CD4-positive, CD25-positive, alpha-beta regulatory T cell (primary cell): Measurements from ENCODE around the gene NEURL2. TPM values are rescaled to one million over a fixed set of nuclear protein-coding genes. Genes with fewer than 3 reads are reported as not detected.

Source experiments
- ATAC-seq, 2 donors: fragments of 150-1000 bp; cut with Tn5 transposase; one replicate each; pipeline ENCODE4 v1.10.0; 2021; ENCODE audit warnings: low read depth in 2 of 2, moderate number of reproducible peaks in 2 of 2, moderate library complexity in 1 of 2
- DNase-seq, 3 donors: peaks; one replicate each; pipeline versions ENCODE4 v3.0.0 to v3.0.0-alpha.2; 2012 to 2022; ENCODE audit warnings: mixed read lengths in 1 of 3
- H3K27ac ChIP-seq: one replicate; pipeline ENCODE4 v1.7.0; 2013; ENCODE audit warnings: mild to moderate bottlenecking, low read length; ENCODE audit not compliant: insufficient read depth, poor library complexity, severe bottlenecking
- H3K27me3 ChIP-seq: one replicate; pipeline ENCODE4 v1.7.0; 2013; ENCODE audit warnings: low read length; ENCODE audit not compliant: control insufficient read depth, insufficient read depth
- H3K36me3 ChIP-seq: one replicate; pipeline ENCODE4 v1.7.0; 2013; ENCODE audit warnings: mild to moderate bottlenecking, low read length, moderate library complexity; ENCODE audit not compliant: control insufficient read depth, insufficient read depth
- H3K4me1 ChIP-seq: 2 replicates; pipeline ENCODE4 v1.7.0; 2013; ENCODE audit warnings: mild to moderate bottlenecking, low read length; ENCODE audit not compliant: insufficient read depth, control insufficient read depth, poor library complexity, severe bottlenecking
- H3K4me3 ChIP-seq: one replicate; pipeline ENCODE4 v1.7.0; 2013; ENCODE audit warnings: low read depth, mild to moderate bottlenecking, low read length, moderate library complexity
- H3K9me3 ChIP-seq, 2 experiments: 1 replicate in 1 of 2; 2 replicates in 1 of 2; pipeline ENCODE4 v1.7.0; 2013; ENCODE audit warnings: low read length in 2 of 2, mild to moderate bottlenecking in 1 of 2, moderate library complexity in 1 of 2; ENCODE audit not compliant: control insufficient read depth in 2 of 2
- H3K27ac Mint-ChIP-seq, 3 donors: one replicate each; pipeline ENCODE4 v1.8.0; 2020 to 2022; ENCODE audit warnings: mild to moderate bottlenecking in 3 of 3, mixed read lengths in 3 of 3, moderate library complexity in 2 of 3
- H3K27me3 Mint-ChIP-seq: one replicate; pipeline ENCODE4 v1.8.0; 2022; ENCODE audit warnings: mild to moderate bottlenecking, mixed read lengths
- H3K36me3 Mint-ChIP-seq: one replicate; pipeline ENCODE4 v1.8.0; 2020; ENCODE audit warnings: mixed read lengths
- H3K4me1 Mint-ChIP-seq, 4 donors: one replicate each; pipeline ENCODE4 v1.8.0; 2020 to 2022; ENCODE audit warnings: mixed read lengths in 4 of 4, mild to moderate bottlenecking in 1 of 4
- H3K4me3 Mint-ChIP-seq, 4 donors: one replicate each; pipeline ENCODE4 v1.8.0; 2020 to 2022; ENCODE audit warnings: mild to moderate bottlenecking in 4 of 4, mixed read lengths in 4 of 4, moderate library complexity in 3 of 4
- H3K9me3 Mint-ChIP-seq, 7 donors: one replicate each; pipeline ENCODE4 v1.8.0; 2020 to 2022; ENCODE audit warnings: mixed read lengths in 7 of 7, mild to moderate bottlenecking in 3 of 7, moderate library complexity in 2 of 7
- polyA plus RNA-seq, 4 donors: library from polyadenylated mRNA; unstranded; fragments of 300-500 nt; fragmentation: Illumina TruSeq; gene quantifications; one replicate each; pipeline ENCODE4 v1.2.3, GENCODE V29; 2021
- total RNA-seq: library from RNA; stranded (reverse); gene quantifications from one replicate; pipeline ENCODE4 v1.2.3, GENCODE V29; 2022

The NEURL2 gene
- total and polyA plus RNA-seq, 5 donors from 2014 or later = 0.76 to 3.0 (median 2.4) TPM

DNA sequence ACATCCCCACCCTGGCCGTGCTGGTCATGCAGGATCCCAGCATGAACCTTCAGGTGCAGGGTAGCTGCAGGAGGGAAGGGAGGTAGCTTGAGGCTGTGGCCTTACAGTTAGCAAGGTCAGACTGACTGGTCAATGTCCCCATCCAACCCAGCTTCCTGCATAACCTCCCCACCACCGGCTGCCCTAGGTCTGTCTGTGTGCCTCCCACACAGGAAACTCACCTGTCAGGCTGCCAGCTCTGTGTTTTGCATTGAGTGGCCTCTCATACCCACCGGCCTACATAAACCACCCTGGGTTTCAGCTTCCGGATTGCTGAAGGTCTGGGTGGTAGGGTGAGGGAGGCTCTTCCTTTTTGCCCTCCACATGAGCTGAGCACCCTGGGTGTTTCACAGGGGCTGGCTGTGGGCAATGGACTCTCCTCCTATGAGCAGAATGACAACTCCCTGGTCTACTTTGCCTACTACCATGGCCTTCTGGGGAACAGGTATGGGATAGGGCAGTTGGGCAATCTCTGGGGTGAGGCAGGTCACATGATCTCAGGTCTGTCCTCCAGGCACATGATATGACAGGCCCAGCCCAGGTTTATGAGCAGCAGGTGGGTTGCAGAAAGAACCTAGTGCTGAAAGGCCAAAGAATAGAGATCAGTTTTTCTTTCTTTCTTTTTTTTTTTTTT is 2.0 kb upstream of the NEURL2 start:
- Histone ChIP-seq H3K27ac (peak overlapping the region; percentile 9), H3K4me1 (peaks cover 35% of the 10 kb centered on the region), H3K36me3 (peaks cover 27% of the 10 kb centered on the region), H3K27me3 (no peaks in the 10 kb centered on the region), H3K9me3 (no peaks in the 10 kb centered on the region), H3K4me3 (peak overlapping the region; percentile 73)
- H3K4me1 Mint-ChIP-seq = peaks cover 15 to 51% (median 25%) of the 10 kb centered on the region in 4 donors
- H3K9me3 Mint-ChIP-seq = no peaks in the 10 kb centered on the region
- DNase-seq (peak in 1 of 3 donors; percentile 67), ATAC-seq (peak; percentile 33 to 35)
- H3K4me3 Mint-ChIP-seq = peak overlapping the region; percentile 93 to 94 (median 94)
- H3K36me3 Mint-ChIP-seq = peaks cover 18% of the 10 kb centered on the region
- peak overlapping the region; percentile 80 to 95 (median 89) for H3K27ac Mint-ChIP-seq
- H3K27me3 Mint-ChIP-seq = no peaks in the 10 kb centered on the region

DNA sequence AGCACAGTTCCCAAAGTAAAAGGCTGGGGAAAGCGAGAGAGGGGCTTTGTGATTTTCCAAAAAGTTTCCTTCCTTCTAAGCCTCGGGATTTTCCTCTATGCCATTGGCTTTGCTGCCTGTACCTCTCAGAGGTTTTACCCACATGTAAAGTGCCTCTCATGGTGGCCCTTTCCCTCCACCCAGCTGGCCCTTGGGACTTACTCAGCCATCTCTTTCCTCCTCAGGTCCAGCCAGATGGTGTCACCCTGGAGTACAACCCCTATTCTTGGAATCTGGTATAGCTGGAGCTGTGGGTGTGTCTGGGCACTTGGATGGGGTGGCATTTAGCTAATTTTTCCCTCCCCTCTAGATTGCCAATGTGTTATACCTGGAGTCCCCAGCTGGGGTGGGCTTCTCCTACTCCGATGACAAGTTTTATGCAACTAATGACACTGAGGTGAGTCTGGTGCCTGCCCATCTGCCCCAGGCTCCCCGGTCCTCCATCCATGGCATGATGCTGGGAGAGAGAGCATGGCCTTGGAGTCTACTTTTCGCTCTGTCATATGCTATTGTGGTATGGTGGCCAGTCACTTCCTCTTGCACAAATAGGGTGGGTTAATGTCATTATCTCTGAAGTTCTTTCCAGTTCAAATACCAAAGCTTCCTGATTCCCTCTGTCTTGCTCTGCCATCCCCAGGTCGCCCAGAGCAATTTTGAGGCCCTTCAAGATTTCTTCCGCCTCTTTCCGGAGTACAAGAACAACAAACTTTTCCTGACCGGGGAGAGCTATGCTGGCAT is 1.2 kb upstream of the NEURL2 start:
- no peaks in the 10 kb centered on the region for H3K9me3 ChIP-seq
- Mint-ChIP-seq H3K27ac (peak overlapping the region; percentile 61 to 89 (median 80)), H3K27me3 (no peaks in the 10 kb centered on the region), H3K36me3 (peaks cover 15% of the 10 kb centered on the region), H3K4me3 (peak overlapping the region; percentile 93 to 94 (median 94)), H3K4me1 (peaks cover 15 to 55% (median 27%) of the 10 kb centered on the region in 4 donors), H3K9me3 (no peaks in the 10 kb centered on the region)
- H3K27ac ChIP-seq = peak overlapping the region; percentile 67
- peaks cover 23% of the 10 kb centered on the region for H3K36me3 ChIP-seq
- DNase-seq (no peak), ATAC-seq (no peak)
- H3K4me3 ChIP-seq = peak overlapping the region; percentile 73
- H3K27me3 ChIP-seq = no peaks in the 10 kb centered on the region
- H3K4me1 ChIP-seq = peaks cover 35% of the 10 kb centered on the region

DNA sequence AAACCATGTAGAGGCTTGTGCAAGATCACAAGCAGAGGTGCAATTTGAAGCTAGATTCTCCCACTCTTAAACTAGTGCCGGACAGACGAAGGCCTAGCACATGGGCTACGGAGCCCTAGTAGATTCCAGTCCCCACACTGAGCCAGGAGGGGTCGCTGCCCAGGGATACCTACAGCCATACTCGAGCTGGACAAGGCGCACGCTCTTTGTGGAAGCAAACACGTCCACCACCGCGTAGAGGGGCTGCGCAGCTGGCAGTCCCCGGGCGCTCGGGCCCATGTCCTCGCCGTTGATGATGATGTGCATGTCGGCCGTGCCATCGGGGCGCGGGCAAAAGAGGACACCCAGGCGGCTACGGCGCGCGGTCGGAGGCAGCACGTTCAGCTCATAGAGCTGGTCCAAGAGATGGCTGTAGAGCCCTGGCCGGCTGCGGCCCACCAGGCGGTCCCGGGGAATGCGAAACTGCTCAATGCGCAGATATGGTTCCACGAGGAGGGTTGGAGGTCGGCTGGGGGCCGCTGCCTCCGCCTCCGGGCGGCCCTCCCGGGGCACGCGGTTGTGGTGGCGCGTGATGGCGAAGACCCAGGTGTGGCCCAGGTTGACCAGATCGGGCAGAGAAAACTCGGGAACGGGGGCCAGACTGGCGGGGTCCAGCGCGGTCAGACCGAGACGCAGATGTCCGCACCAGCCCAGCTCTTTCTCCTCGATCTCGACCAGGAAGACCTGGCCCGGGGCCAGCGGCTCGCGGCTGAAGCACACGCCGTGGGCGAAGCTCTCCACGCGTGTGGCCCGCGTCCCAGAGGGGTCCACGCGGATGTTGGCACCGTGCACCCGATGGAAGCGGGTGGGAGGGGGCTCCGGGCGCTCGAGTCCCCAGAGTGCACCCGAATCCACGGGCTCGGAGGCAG is 677 bp downstream of the NEURL2 start:
- DNase-seq = peak in 2 of 3 donors; percentile 52 to 66
- ATAC-seq = peak; percentile 37 to 38
- Mint-ChIP-seq H3K4me3 (peak overlapping the region; percentile 93 to 94 (median 94)), H3K27ac (peak overlapping the region; percentile 89 to 97 (median 95)), H3K27me3 (no peaks in the 10 kb centered on the region), H3K4me1 (peaks cover 15 to 63% (median 27%) of the 10 kb centered on the region in 4 donors), H3K9me3 (no peaks in the 10 kb centered on the region), H3K36me3 (peaks cover 14% of the 10 kb centered on the region)
- Histone ChIP-seq H3K9me3 (no peaks in the 10 kb centered on the region), H3K4me1 (peaks cover 36% of the 10 kb centered on the region), H3K36me3 (peaks cover 11% of the 10 kb centered on the region), H3K27ac (peak overlapping the region; percentile 67), H3K4me3 (peak overlapping the region; percentile 50), H3K27me3 (no peaks in the 10 kb centered on the region)

DNA sequence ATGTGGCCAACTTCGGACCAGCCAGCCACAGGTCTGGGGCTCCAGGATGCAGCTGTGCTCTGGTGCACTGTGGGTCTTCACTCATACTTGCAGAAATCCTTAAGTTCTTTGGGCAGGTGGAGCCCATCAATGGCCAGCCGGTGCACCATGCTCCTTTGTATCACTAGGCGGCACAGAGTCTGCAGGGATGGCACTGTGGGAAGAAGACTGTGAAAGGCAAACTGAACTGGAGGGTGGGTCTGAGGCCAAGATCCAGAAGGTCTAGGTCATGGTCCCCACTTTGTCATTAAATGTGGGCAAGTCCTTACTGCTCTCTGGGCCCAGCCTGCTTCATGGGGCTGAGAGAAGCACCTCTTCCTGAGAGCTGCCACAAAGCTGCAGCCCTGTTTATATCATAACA is 2.3 kb downstream of the NEURL2 start:
- ATAC-seq (no peak), DNase-seq (no peak)
- Histone ChIP-seq H3K36me3 (peaks cover 8% of the 10 kb centered on the region), H3K4me1 (peaks cover 52% of the 10 kb centered on the region), H3K9me3 (no peaks in the 10 kb centered on the region), H3K27ac (no peak overlapping the region), H3K4me3 (no peak overlapping the region), H3K27me3 (no peaks in the 10 kb centered on the region)
- peaks cover 19 to 66% (median 27%) of the 10 kb centered on the region in 4 donors for H3K4me1 Mint-ChIP-seq
- H3K36me3 Mint-ChIP-seq = peaks cover 11% of the 10 kb centered on the region
- H3K27me3 Mint-ChIP-seq = no peaks in the 10 kb centered on the region
- H3K4me3 Mint-ChIP-seq = peak overlapping the region in 2 of 4 donors; percentile 26 to 94
- no peaks in the 10 kb centered on the region for H3K9me3 Mint-ChIP-seq
- no peak overlapping the region for H3K27ac Mint-ChIP-seq

DNA sequence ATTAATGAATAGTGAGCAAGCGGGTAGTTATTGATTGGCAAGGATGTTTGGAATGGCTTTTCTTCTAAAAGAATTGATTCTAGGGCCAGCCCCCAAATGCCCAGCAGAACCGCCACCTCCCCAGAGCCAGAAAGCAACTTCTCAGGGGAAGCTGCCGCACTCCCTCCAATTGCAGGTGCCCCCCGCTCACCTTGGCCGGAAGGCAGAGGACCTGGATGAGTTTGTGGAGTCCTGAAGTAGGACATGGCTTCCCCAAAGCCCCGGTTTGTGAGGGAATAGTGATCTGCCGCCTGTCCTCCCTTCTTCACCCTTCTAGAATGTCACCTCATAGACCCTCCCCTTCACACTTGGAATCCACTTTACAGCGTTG is 3.7 kb downstream of the NEURL2 start, which contains the start of gene SPATA25:
Gene SPATA25 (minus strand): TSS at position 277 of the 370 bp plus-strand sequence. CDS start 32 bp downstream, at position 245.
- Mint-ChIP-seq H3K36me3 (peaks cover 18% of the 10 kb centered on the region), H3K4me3 (peak within 1 kb of the TSS in 3 of 4 donors; percentile 3 to 61 (median 26)), H3K27ac (peak within 1 kb of the TSS in 1 of 3 donors; percentile 92), H3K9me3 (no peaks in the 10 kb centered on the region), H3K27me3 (no peaks in the 10 kb centered on the region), H3K4me1 (peaks cover 18 to 66% (median 24%) of the 10 kb centered on the region in 4 donors)
- Histone ChIP-seq H3K27ac (no peak within 1 kb of the TSS), H3K27me3 (no peaks in the 10 kb centered on the region), H3K36me3 (peaks cover 16% of the 10 kb centered on the region), H3K4me1 (peaks cover 46% of the 10 kb centered on the region), H3K4me3 (no peak within 1 kb of the TSS), H3K9me3 (no peaks in the 10 kb centered on the region)
- ATAC-seq (no peak), DNase-seq (no peak)

DNA sequence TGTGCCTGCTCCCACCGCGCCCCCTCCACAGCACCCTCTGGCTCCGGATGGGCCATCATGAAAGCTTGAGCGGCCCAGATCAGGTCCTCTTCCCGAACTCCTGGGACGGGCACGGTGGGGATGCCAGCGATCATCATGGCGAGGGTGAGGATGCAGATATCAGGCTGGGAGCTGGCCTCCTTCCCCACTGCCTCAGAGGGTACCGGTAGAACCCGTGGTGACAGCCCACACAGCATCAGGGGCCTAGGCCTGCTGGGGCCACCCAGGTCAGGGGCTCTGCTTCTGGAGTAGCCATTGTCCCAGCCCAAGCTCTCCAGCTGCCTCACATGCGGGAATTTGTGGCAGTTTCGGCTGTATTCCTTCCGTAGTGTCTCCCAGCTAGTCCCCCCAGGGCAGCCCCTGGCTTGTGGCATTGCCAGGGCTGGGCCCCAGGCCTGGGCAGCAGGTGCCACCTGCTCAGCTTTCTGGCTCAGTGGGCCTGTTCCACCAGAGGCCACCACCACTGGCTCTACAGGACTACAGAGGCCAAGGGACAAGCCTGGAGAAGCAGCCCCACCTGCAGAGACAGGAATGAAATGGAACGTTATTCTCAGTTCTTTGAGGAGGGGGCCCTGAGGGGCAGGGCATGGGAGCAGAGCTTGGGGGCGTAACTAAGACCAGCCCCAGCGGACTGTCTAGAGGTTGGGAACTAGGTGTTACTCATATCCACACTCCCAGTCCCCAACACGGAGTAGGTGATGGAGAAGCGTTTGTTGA is 4.2 kb downstream of the NEURL2 start:
- no peaks in the 10 kb centered on the region for H3K27me3 ChIP-seq
- peaks cover 19 to 65% (median 26%) of the 10 kb centered on the region in 4 donors for H3K4me1 Mint-ChIP-seq
- ATAC-seq (no peak), DNase-seq (no peak)
- H3K36me3 ChIP-seq = peaks cover 16% of the 10 kb centered on the region
- no peaks in the 10 kb centered on the region for H3K9me3 Mint-ChIP-seq
- H3K27me3 Mint-ChIP-seq = no peaks in the 10 kb centered on the region
- H3K36me3 Mint-ChIP-seq = peaks cover 18% of the 10 kb centered on the region
- no peaks in the 10 kb centered on the region for H3K9me3 ChIP-seq
- no peak overlapping the region for H3K27ac ChIP-seq
- H3K4me1 ChIP-seq = peaks cover 46% of the 10 kb centered on the region
- H3K4me3 Mint-ChIP-seq = peak overlapping the region in 1 of 4 donors; percentile 61
- peak overlapping the region in 1 of 3 donors; percentile 77 for H3K27ac Mint-ChIP-seq
- no peak overlapping the region for H3K4me3 ChIP-seq
